HuH-7 (cell line): ENCODE data around the gene SF1.

Experiments
- DNase-seq: peaks from one replicate; pipeline ENCODE4 v3.0.0; 2011; ENCODE audit warnings: low spot score

The SF1 gene

DNA sequence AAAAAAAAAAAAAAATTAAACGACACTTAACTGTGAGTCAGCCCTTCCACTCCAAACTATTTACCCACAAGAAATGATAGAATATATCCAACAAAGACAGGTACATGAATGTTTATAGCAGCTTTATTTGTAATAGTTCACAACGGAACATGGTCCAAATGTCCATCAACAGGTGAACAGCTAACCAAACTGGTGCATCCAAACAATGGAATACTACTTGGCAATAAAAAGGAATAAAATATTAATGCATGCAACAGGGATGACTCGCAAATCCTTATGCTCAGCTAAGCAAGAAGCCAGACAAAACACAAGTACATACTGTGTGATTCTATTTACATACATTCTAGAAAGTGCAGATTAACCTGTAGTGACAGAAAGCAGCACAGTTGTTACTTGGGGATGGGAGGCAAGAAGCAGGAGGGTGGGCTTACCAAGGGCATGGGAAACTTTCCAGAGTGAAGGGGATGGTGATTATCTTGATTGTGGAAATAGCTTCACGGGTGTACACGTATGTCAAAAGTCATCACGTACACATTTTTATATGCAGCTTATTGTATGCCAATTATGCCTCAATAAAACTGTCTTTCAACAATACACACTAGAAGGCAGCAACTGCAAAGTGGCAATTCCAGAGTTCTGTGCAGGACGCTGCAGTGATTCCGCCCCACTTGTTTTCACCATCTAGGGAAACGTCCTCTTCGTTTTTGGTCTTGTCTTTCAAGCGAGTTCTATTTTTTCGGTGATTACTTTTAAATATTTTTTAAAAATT lies 6.7 kb upstream of the SF1 start:
- DNase-seq, result no peak

DNA sequence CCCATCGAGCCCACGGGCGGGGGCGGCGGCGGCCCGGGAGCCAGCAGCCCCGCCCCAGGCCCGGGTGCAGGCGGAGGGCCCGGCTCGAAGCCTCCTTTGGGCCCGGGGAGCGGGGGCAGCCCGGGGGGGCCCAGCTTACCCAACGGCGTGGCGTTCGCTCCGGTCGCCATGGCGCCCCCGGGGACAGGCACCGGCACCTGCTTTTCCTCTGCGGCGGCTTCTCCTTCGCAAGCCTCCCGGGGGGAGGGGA lies 194 bp downstream of the SF1 start:
- DNase-seq, result no peak

DNA sequence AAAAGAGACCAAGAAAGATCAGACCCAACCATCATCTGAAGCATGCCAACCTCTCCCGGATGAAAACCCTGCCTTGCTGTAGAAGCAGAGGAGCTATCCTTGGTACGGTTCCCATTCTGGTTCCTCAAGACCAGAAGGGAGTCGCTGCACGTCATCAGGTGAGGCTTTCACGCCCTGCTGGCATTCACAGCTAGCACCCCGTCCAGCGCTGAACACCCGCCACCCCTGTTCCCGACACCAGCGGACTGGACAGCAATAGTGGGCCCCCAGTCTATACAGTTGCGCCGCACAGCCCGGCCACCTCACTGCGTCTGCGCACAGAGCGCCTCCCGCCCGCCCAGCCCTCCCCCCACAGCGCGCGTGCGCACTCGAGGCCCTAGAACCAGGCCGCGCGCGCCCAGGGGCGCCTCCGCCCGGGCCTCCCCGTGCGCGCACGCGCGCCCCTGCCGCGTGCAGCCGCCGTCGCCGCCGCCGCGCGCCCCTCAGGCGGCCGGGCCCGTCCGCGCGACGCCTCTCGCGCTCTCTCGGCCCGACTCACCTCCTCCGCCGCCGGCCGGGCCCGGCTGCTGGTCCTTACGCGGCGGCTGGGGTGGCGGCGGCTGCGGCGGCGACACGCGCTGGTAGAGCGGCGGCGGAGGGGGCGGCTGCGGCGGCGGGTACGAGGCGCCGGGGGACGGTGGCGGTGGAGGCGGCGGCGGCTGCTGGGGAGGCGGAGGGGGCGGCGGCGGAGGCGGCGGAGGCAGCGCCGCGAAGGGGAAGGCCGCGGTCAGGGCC lies 706 bp downstream of the SF1 start:
- peak; percentile 84 for DNase-seq

DNA sequence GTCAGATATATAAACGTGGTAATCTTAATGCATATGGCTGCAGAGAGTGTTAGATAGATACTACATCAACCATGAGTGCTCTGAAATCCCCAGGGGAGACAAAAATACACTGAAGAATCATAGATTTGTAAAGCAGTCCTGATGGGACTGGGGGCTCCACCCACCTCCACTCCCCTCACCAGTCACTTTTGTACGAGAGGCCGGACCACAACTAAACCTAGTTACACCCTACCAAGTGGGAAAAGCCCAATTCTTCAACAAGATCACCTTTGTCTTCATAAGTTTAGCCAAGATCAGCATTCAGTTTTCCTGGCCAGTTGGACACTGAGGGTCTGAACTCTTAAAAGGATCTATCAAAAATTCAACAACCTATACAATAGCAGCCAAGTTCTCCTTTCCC lies 1.5 kb downstream of the SF1 start:
- DNase-seq, result no peak

DNA sequence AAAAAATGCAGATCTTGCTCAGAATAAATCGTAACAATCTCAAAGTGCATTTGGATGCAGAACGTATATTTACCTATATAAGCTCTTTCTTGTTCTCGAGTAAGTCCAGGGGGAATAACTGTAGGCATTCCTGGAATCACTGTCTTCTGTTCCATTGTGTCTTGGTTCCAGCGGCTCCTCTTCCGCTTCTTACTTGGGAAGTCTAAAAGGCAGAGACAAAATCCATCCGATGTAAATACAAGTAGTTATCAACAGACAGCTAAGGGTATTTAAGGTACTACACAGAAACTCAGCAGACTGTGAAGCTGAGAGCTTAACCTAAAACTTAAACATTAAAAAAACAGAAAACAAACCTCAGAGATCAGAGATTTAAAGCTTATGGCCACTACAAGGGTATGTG lies 1.9 kb downstream of the SF1 start:
- no peak for DNase-seq

DNA sequence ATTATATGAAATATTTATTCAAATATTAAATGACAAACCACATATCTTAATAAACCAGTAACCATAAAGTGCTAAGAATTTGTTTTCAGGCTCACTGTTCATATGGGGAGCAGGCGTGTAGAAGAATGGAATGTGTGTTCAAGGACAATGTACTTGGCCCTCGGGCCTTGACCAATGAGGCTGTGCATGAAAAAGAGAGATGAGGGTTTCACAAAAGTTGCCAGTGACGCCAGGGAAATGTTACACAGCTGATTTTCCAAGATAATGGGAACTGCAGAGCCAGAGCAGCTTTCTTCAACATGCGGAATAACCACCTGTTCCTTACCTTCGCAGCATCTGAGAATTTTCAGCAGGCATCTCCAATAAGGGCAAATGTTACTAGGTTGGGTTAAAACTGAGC lies 4.2 kb downstream of the SF1 start:
- DNase-seq, result no peak

DNA sequence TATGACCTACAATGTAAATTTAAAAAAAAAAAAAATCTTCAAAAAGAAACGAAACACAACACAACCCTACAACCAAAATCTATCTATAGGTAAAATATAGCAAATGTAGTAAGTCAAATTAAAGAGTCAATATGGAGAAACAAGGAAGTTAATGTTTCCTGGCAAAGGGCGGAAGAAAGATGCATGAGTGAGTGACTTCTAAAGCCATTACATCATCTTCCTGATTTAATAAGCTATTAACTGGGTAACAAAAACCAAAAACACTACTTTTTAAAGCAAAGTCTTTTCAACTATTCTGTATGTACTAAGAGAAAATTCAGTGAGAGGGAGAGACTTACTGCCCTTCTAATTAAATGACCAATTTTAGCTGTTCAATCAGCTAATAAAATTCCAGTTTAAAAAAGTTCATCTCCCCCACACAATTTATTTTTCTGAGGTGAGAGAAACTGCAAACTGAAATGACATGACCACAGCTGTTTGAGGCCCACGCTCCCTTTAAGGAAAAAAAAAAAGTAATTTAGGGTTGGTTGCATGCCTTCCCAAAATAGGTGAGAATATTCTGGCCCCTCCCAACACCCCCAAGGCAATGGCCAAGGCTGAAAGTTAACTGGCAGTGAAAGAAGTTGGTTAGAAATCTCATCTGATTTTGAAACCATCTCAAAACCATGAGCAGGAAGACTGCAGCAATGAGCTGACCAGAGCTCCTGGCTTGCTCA lies 5.9 kb downstream of the SF1 start:
- DNase-seq, result no peak

DNA sequence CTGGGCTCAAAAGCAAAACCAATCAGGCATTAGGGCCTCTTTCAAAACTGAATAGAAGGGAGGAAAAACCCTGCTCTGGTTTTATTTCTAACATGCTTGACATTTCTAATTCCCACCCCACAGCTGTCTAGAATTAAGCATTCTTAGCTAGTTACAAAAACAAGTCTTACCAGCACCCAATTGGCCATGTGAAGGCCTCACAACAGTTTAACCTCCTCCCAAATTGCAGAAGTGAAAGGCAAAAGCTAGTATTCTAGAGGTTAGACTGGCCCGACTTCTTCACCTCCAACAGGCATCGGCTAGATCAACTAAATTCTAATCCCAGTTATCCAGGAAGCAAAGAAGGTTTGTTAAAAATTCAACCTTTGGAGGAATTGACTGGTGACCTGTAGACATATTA lies 6.5 kb downstream of the SF1 start:
- no peak for DNase-seq

DNA sequence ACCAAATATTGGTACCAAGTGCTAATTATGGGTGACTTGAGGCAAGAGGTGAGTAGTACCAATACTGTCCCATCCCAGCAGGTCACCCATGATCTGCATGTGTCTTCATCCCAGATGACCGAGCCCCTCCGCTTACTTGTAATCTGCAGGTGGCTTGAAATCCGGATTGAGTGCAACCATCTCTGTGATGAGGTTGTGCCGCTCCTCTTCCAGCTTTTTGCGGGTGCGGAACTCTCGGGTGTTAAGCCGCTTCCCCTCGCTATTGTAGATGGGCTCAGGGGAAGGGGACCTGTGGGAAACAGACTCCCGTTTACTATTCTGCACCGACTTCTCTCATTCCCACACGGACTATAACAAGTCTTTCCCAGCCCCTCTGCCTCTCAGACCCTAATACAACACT lies 8.2 kb downstream of the SF1 start:
- DNase-seq, result no peak

DNA sequence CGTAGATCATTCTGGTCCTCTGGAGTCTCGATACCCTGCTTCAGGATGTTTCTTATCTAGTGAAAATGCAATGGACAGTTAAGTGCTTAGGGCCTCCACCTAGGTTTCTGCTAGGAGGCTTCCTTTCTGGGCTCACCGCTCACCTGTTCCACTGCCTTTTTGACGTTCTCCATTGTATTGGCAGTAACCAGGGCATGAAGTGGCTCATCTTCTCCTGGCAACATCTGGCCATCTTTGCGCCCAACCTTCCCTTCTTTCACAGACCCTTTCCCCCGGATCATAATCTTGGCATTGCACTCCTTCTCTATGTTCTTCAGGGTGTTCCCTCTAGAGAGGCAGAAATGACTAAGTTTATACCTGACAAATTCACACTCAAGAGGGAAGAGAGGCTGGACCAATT lies 9.1 kb downstream of the SF1 start:
- no peak for DNase-seq

DNA sequence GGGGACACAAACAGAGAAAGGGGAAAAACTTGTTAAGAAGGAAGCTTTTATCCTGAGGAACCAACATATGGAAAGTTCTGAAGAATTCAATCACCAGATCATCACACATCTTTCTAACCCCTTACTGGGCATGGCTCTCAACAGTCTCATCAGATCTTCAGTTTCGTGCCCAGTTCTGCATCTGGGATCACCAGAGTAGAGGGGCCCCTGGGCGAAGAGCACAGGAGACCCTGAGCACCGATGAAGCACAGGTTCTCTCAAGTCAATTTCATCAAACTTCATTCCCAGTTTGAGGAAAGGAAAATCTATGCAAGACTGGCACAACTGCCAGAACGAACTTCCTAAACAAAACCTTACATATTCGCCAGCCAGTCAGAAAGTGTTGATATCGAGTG lies 10.0 kb downstream of the SF1 start:
- DNase-seq, result no peak

DNA sequence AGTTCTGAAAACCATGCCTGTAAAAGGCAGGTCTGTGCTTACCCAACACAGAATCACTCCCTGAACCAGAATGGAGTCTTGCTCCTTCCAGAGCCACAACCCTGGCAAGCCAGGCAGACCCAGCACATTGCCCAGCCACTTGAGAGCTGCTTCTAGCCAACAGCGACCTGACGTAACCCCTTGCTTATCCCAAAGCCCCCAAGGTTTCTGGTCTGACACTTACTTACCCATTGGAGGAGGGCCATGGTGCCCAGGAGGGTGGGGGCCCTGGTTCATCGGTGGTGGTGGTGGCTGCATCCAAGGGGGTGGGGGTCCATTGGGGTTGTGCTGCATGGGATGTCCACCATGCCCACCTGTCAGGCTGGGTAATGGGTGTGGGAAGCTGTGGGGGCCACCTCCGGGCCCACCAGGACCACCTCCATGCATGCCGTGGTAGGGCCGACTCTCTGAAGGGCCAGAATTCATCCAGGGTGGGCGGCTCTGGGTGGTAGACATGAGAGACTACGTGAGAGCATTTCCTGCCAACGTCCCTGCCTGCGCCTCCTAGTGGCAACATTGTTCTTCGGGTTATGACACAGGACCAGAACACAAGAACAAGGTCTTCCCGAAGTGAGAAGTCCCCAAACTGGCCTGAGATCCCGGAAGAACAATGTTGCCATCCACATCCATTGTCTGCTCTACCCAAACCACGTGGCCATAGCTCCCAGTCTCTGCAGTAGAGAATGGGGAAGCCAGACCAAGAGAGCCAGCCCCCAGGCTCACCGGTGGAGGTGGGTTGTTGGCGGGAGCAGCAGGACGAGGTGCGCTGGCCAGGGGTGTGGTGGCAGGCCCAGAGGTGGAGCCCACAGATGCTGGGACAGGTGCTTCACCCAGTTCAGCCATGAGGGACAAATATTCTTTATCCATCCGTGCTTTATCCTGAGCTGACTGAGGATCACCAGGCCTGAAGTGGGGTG lies 10.7 kb downstream of the SF1 start:
- DNase-seq, result peak; percentile 53

DNA sequence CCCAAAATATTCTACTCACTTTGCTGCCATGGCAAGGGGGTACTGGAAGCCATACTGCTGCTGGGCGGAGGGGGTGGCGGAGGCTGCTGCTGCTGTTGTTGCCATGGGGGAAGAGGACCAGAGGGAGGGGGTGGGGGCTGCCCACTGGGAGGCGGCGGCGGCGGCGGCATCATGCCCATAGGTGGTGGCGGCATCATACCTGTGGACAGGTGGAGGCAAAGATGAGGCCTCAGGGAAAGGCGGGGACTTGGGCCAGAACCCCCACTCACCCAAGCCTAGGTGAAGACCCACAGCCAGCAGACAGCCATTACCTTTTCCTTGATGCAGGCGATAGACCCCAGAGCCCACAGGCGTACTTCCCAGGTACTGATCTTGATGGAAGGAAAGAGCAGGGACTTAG lies 11.5 kb downstream of the SF1 start:
- DNase-seq, result no peak

DNA sequence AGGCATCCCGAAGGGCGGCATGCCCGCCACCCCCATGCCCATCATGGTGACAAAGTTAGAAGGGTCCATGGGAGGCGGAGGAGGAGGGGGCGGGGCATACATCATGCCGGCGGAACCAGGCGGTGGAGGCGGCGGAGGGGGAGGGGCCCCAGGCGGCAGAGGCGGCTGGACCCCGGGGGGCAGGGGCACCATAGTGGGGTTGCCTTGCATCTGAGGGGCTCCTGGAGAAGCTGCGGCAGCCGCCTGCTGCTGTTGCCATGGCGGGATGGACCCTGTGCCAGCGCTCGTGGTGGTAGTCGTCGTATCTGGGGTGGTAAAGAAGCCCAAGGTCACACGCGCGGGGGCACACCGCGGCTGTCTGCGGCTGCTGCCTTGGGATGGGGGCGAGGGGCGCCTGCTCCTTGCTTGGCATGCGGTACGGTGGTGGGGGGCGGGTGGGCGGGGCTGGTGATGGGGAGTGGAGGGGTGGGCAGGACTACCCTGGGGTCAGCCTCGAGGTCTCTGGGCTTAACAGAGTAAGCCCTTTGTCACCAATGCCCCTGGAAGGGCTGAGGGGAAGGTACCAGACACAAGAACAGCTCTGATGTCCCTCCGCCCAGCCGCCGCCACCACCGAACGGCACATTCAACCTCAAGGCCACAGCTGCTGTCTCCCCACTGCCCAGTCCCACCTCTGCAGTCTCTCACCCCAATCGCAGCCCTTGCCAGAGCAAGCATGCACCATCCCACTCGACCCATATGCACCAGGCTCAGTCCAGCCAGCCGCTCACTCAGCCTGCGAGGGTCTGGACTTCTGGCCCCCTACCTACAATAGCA lies 12.3 kb downstream of the SF1 start:
- no peak for DNase-seq

DNA sequence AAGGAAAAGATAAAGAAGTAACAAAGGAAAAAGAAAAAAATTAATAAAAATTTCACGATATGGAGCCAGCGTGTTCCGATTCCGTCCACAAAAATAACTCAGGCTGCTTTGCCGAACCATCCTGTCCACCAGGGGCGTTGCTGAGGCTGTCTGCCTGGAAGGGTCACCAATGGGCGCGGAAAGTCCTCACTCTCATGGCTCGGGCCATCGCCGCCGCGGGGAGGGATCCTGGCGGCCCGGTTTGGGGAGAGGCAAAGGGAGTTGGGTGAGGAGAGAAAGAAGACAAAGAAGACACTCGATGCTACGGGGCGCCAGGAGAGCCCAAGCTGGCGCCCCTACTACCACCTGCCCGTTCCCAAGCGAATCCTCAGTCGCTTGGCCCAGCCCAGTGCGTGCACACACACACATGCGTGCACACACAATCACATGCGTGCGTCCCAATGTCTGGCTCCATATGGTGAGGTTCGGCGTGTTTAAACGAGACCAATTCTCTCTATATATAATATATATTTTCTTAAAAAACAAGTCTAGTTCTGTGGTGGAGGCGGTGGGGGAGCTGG lies 13.0 kb downstream of the SF1 start:
- DNase-seq, result no peak

DNA sequence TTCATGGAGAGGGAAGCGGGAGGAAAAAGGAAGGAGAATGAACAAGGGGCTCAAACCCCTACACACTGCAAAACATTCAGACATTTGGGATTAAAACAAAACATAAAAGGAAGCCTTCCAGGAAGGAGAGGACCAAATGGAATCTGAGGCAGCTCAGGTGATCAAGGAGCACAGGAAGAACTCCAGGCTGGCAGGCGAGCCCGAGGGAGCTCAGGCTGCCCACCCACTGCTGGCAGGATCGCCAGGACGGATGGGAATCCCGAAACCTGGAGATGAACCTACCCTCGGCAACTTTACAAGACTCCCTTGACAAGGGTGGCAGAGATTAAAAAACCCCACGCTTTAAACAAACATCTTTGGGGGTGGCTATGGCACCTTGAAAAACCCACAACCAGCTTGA lies 13.6 kb downstream of the SF1 start:
- DNase-seq, result no peak

DNA sequence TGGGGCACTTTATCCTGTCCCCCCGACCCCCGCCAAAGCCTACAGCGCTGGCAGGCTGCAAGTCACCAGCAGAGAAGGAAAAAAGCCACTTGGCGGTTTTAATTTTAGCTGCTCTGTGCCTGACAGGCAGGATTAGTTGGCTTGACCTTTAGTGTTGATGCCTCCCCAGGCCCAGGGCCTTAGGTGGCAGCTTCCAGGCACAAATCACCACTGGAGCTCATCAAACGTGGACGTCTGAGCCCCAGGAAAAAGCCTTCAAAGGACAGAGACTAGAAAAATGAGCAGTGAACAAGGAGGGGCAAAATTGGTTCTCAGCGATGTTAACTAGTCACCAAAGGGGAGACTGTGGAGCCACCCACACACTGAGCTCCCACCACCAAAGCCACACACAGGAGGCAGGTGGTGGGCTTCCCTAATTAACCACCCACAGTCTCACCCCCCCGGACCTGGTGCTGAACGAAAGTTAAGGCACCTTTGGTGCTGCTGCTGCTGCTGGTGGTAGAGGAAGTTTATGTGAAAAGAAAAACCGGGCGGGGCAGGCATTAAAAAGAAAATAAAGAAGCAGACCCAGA lies 14.2 kb downstream of the SF1 start:
- no peak for DNase-seq

DNA sequence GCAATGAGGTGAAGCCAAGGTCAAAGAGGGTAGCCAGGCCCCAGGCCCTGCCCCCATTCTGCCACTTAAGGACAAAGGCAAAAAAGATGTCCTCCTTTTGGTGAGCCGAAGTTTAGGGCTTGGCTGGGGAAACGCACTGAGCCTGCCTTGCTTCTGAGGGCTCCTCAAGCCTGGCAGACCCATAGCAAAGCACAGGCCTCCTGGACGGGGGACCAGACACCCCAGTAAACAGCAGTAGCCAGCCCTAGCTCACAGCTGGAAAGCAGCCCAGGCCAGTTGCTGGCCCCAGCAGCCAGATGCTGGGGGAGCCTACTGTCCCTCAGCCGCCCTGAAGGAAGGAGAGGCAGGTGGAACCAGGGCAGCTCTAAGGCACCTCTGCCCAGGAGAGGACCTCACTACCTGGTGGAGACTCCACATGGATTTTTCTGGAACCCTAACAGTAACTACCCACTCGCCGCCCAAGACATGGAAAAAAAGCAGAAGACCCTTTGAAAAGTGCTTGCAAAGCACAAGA lies 14.8 kb downstream of the SF1 start:
- no peak for DNase-seq

DNA sequence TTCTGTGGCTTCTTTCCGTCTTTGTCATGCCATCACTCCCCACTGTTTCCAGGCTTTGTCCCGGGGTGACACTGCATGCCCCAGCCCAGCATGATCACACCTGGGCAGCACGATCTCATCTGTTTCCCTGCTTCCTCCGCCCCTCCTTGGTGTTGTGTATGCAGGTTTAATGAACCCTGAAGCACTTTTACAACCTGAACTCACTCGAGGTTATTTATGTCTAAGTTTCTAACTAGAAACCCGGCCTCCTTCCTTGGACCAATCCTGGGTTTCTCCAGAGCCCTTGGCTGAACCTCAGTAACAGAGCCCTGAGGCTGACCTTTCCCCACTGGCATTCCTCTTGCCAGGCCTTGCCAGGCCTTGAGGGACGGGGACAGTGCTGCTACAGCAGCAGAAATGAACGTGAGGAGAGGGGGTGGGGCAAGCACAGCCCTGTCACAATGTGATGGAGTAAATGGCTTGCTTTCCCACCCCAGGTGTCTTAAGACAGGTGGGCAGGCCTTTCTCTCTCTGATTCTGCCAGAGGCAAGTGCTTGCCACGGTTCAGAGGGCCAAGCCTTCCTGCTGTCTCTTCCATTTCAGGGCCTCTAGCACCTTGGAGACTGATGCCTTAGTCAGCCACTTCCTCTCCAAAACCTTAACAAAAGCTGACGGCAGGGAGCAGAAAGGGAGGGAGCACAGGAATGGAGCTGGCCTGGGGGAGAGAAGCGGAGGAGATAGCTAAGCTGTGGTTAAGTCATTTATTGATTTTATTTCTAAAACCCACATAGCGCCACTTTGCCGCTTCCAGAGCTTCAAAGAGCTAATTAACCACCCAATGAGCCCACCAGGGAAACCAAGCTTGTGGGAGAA lies 15.4 kb downstream of the SF1 start:
- no peak for DNase-seq

DNA sequence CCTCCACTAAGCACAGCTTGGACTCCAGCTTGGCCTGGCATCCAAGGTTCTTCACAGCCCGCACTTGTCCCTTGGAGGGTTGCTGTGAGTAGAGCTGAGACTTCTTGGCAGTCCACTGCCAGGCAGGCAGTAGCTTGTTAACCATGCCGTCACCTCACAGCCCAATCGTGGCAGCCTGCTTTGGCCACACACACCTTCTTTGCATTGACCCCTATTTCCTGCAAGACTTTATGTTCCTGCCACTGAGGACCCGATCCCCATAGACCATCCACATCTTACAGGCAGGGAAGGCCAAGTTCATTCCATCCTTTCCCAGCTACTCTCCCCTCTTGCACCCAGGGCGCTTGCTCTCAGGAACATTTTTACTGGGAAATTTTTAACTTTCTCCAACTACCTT lies 16.1 kb downstream of the SF1 start:
- DNase-seq, result no peak
